Kidney tubule cell (primary cell): ENCODE results near the gene ESRRB.
A peak's percentile ranks its signal among the peaks of the same experiment; 100 is the strongest.
"Not testable (repeated sequence)": the region's sequence is repeated elsewhere in the genome, so short reads cannot be mapped to it uniquely, and the experiment has no call there.

Source experiments
- DNase-seq: peaks from one replicate; pipeline ENCODE4 v3.0.0-alpha.2; 2018; ENCODE audit warnings: low spot score

ESRRB gene

GRCh38 chr14:76497550-76498462, 121.9 kb downstream of the ESRRB start:
- DNase-seq, result no peak

- DNase-seq, result no peak
Measured at GRCh38 chr14:76498463-76498935, 122.6 kb downstream of the ESRRB start.

- DNase-seq, result no peak
Measured at GRCh38 chr14:76498976-76499375, 123.0 kb downstream of the ESRRB start.

GRCh38 chr14:76499399-76499798, 123.5 kb downstream of the ESRRB start:
- DNase-seq, result no peak

- peak; percentile 21 for DNase-seq
Measured at GRCh38 chr14:76500011-76500410, 124.1 kb downstream of the ESRRB start.

- no peak for DNase-seq
Measured at GRCh38 chr14:76500480-76500879, 124.5 kb downstream of the ESRRB start.

GRCh38 chr14:76501156-76501720, 125.3 kb downstream of the ESRRB start:
- DNase-seq, result no peak

- no peak for DNase-seq
Measured at GRCh38 chr14:76502219-76502618, 126.3 kb downstream of the ESRRB start.

GRCh38 chr14:76502638-76503037, 126.7 kb downstream of the ESRRB start:
- DNase-seq, result no peak

GRCh38 chr14:76509311-76509710, 133.4 kb downstream of the ESRRB start:
- no peak for DNase-seq

- DNase-seq, result no peak
Measured at GRCh38 chr14:76510181-76510580, 134.2 kb downstream of the ESRRB start.

GRCh38 chr14:76514213-76514998, 138.5 kb downstream of the ESRRB start:
- no peak for DNase-seq

- DNase-seq, result no peak
Measured at GRCh38 chr14:76516884-76517283, 140.9 kb downstream of the ESRRB start.

GRCh38 chr14:76518366-76518765, 142.4 kb downstream of the ESRRB start:
- no peak for DNase-seq

- no peak for DNase-seq
Measured at GRCh38 chr14:76525106-76525821, 149.3 kb downstream of the ESRRB start.

GRCh38 chr14:76531085-76531484, 155.1 kb downstream of the ESRRB start:
- DNase-seq, result no peak

GRCh38 chr14:76531821-76532318, 155.9 kb downstream of the ESRRB start:
- DNase-seq, result no peak

GRCh38 chr14:76536636-76537035, 160.7 kb downstream of the ESRRB start:
- DNase-seq, result not testable (repeated sequence)

GRCh38 chr14:76537906-76538647, 162.1 kb downstream of the ESRRB start:
- DNase-seq, result peak; percentile 8

- no peak for DNase-seq
Measured at GRCh38 chr14:76538648-76539008, 162.7 kb downstream of the ESRRB start.

- no peak for DNase-seq
Measured at GRCh38 chr14:76539130-76539529, 163.2 kb downstream of the ESRRB start.
